Heart right ventricle (tissue), 16 donors: ENCODE data around the gene KCNMB4. TPM values are rescaled to one million over a fixed set of nuclear protein-coding genes. Genes with fewer than 3 reads are reported as not detected.

Source experiments
- ATAC-seq, 8 donors: fragments of 200-7000 bp; cut with Tn5 transposase; one replicate each; pipeline ENCODE4 v1.9.1; 2020; ENCODE audit warnings: mild to moderate bottlenecking in 8 of 8, moderate library complexity in 8 of 8, moderate number of reproducible peaks in 1 of 8
- DNase-seq, 2 donors: peaks; one replicate each; pipeline ENCODE4 v3.0.0-alpha.2; 2020
- H3K27ac ChIP-seq, 10 donors: fragments of 200-600 bp; sonication (generic) in 2 of 10; one replicate each; pipeline versions ENCODE4 v1.5.0 to v1.8.0; 2020 to 2022; ENCODE audit warnings: mild to moderate bottlenecking in 3 of 10
- H3K27me3 ChIP-seq, 7 donors: fragments of 200-600 bp; one replicate each; pipeline ENCODE4 v1.8.0; 2021 to 2022; ENCODE audit warnings: mild to moderate bottlenecking in 2 of 7
- H3K36me3 ChIP-seq, 9 donors: fragments of 200-600 bp; sonication (generic) in 1 of 9; one replicate each; pipeline versions ENCODE4 v1.5.0 to v1.8.0; 2020 to 2022; ENCODE audit warnings: mild to moderate bottlenecking in 2 of 9
- H3K4me1 ChIP-seq, 9 donors: fragments of 200-600 bp; sonication (generic) in 1 of 9; one replicate each; pipeline versions ENCODE4 v1.5.0 to v1.8.0; 2020 to 2022; ENCODE audit warnings: mild to moderate bottlenecking in 4 of 9
- H3K4me3 ChIP-seq, 10 donors: fragments of 200-600 bp; sonication (generic) in 2 of 10; one replicate each; pipeline versions ENCODE4 v1.5.0 to v1.8.0; 2020 to 2022; ENCODE audit warnings: mild to moderate bottlenecking in 7 of 10, moderate library complexity in 2 of 10
- H3K9me3 ChIP-seq, 11 donors: fragments of 200-600 bp in 10 of 11; sonication (generic) in 2 of 11; one replicate each; pipeline versions ENCODE4 v1.5.0 to v1.8.0; 2013 to 2022; ENCODE audit warnings: mild to moderate bottlenecking in 2 of 11, control low read depth in 1 of 11, moderate library complexity in 1 of 11
- WGBS, 2 donors: extraction: QIAGEN DNeasy Blood & Tissue Kit; methylation state at CpG; one replicate each; pipeline ENCODE4 v1.1.7; 2013; ENCODE audit warnings: inconsistent platforms in 1 of 2; 5-methylcytosine and 5-hydroxymethylcytosine counted together
- intact Hi-C, 10 donors: fragments of 100-400 bp; cut with DNase I; formaldehyde crosslinking; loops; one replicate each; pipeline versions ENCODE4 v1.11.1 to v1.14.2; 2022
- polyA plus RNA-seq, 2 donors: library from polyadenylated mRNA; stranded (reverse); fragments of 200-250 nt; gene quantifications; one replicate each; pipeline ENCODE4 v1.2.3, GENCODE V29; 2013
- total RNA-seq, 10 donors: library from RNA; stranded (reverse); fragmentation: NEBNext Ultra II Directional in 3 of 10; extraction: Animal tissue kit (Norgen Biotek cat#: 25700) in 3 of 10; gene quantifications; one replicate each; pipeline versions ENCODE4 v1.2.1 to v1.2.4, GENCODE V29; 2021 to 2023
- TF ChIP-seq, protein P1 (sequence below), 9 donors: fragments of 200-600 bp; sonication (generic) in 2 of 9; IDR thresholded peaks; one replicate each; pipeline versions ENCODE4 v1.5.0 to v1.8.0; 2021 to 2022; ENCODE audit warnings: antibody characterized with exemption in 9 of 9, mild to moderate bottlenecking in 5 of 9, moderate library complexity in 1 of 9
- donor health status: Arrhythmogenic right ventricular cardiomyopathy.
- donor health status: ischemic (EF 13 %, LVEDD 7.1; RV severe dilation, severe dysfunction).
- donor health status: healthy with polysubstance abuse.
- donor health status: DM: no; HTN: yes; CAD: no.
- donor health status: DM: no; HTN: no; CAD: no.
- donor health status: ischemic (EF 25% LVEDD 6.9; RV normal size, moderate dysfunction).
- donor health status: ischemic (EF 25% LVEDD 5.7; RV mildly dilated, moderate dysfunction).
- donor health status: healthy.
- donor health status: DM: yes; HTN: yes; CAD: no.
- donor health status: Ischemic cardiomyopathy.
- donor health status: ischemic (EF 35%, LVEDD 5.7; RV mildly dilated, moderate dysfunction).
- donor health status: nonischemic (EF 11% LVEDD 7.7; RV severe dilation, severe dysfunction).
- donor health status: DM: yes; HTN: yes; CAD: no.
- donor health status: PGD.
- donor health status: ischemic (EF 29% LVEDD 5.4; RV normal size, mild dysfunction).
- donor health status: nonischemic (EF 23%, LVEDD 6.1; RV moderate dilation, normal function).

KCNMB4 gene
- total and polyA plus RNA-seq, 12 donors: 1.2 to 3.8 (median 2.0) TPM

DNA sequence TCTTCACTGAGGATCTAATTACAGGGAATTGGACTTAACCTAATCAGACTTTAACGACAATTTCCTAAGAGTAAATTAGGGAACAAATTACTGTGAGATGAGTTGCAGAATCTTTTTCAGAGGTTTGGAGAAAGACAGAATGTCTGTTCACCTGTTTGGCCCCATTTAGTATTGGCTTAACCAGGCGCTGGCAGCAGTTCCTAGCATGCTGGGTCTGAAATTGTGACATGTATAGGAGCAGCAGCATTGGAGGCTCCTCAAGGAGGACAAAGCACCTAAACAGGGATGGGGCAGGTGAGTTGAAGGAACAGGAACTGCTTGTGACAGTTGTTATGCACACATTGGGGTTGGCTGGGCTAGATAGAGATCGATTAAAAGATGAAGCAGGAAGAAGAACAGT lies 51.0 kb downstream of the KCNMB4 start:
- intact Hi-C loops: no loop called here
- Histone ChIP-seq H3K27ac (no peak overlapping the region), H3K4me3 (no peak overlapping the region), H3K27me3 (no peaks in the 10 kb centered on the region), H3K36me3 (no peaks in the 10 kb centered on the region), H3K4me1 (no peaks in the 10 kb centered on the region), H3K9me3 (peaks cover 0 to 5% (median 0%) of the 10 kb centered on the region in 11 donors)
- ATAC-seq: no peak
- TF ChIP-seq, protein P1, sequence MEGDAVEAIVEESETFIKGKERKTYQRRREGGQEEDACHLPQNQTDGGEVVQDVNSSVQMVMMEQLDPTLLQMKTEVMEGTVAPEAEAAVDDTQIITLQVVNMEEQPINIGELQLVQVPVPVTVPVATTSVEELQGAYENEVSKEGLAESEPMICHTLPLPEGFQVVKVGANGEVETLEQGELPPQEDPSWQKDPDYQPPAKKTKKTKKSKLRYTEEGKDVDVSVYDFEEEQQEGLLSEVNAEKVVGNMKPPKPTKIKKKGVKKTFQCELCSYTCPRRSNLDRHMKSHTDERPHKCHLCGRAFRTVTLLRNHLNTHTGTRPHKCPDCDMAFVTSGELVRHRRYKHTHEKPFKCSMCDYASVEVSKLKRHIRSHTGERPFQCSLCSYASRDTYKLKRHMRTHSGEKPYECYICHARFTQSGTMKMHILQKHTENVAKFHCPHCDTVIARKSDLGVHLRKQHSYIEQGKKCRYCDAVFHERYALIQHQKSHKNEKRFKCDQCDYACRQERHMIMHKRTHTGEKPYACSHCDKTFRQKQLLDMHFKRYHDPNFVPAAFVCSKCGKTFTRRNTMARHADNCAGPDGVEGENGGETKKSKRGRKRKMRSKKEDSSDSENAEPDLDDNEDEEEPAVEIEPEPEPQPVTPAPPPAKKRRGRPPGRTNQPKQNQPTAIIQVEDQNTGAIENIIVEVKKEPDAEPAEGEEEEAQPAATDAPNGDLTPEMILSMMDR (IDR thresholded peaks at IDR 0.05): no peak
- 96 to 98% methylated on average over 3 of the region's 3 CpGs for WGBS, 2 donors
- DNase-seq: no peak

DNA sequence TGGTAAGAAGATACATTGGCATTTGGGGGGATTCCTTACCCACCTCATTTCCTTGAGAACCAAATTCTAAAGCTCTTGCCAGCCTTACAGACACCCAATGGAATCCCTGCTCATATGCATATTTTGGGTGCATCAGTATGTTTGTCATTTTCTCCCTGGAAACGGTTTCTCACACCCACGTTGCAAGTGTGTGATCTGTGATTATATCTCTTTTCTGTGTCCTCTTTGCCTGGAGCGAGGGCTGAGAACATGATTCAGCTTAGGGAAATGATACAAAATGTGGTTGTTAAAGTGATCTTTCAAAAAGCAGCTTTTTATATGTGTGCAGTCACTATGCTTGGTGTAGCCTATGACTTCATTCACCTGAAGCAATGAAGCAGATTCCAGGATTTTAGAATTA lies 52.0 kb downstream of the KCNMB4 start:
- no peaks in the 10 kb centered on the region for H3K4me1 ChIP-seq
- no peaks in the 10 kb centered on the region for H3K27me3 ChIP-seq
- H3K9me3 ChIP-seq: peaks cover 0 to 5% (median 0%) of the 10 kb centered on the region in 11 donors
- TF ChIP-seq, protein P1 (IDR thresholded peaks at IDR 0.05): no peak
- 85 to 88% methylated on average over 3 of the region's 3 CpGs for WGBS, 2 donors
- intact Hi-C loops: no loop called here
- H3K27ac ChIP-seq: no peak overlapping the region
- no peak for ATAC-seq
- no peak overlapping the region for H3K4me3 ChIP-seq
- no peaks in the 10 kb centered on the region for H3K36me3 ChIP-seq
- DNase-seq: no peak

DNA sequence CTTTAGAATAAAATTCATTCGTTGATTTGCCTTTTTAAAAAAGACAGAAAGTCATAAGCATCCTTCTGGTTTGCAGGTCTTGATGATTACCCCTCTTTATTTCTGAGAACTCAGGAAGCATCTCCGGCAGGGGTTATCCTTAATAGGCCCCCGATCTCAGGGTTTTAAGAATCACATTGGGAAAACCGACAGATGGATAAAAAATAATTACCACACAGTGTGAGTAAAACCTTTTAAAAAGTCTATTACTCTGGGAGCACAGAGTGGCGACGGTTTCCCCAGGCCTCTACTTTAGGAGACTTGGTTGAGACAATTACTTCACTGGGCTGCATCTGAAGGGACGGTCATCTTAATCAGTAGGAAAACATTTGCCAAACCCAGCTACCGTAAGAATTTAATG lies 56.5 kb downstream of the KCNMB4 start:
- DNase-seq (no peak), ATAC-seq (no peak)
- H3K27ac ChIP-seq: no peak overlapping the region
- no peaks in the 10 kb centered on the region for H3K36me3 ChIP-seq
- no peak overlapping the region for H3K4me3 ChIP-seq
- TF ChIP-seq, protein P1 (IDR thresholded peaks at IDR 0.05): no peak
- no peaks in the 10 kb centered on the region for H3K27me3 ChIP-seq
- H3K4me1 ChIP-seq: no peaks in the 10 kb centered on the region
- H3K9me3 ChIP-seq: peaks cover 0 to 5% (median 0%) of the 10 kb centered on the region in 11 donors
- intact Hi-C loops: no loop called here
- 93% methylated on average over 8 of the region's 8 CpGs for WGBS, 2 donors

DNA sequence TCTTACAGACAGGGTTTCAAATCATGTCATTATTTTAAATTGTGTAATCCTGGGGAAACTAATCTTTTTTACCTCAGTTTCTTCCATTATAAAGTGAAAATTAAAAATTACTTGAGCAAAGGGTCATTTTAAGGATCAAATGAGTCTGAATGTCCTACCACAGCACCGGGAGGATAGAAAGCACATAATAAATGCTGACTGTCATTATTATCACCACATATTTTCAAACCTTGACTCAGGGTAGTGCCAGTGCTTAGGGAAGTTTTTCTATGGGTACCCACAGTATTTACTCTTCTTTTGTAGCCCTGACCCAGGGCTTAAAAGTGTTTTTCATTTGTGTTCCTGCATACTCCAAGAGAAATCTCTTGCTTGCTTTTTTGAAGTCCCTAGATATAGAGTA lies 60.5 kb downstream of the KCNMB4 start:
- Histone ChIP-seq H3K36me3 (peaks cover 0 to 4% (median 0%) of the 10 kb centered on the region in 9 donors), H3K4me3 (no peak overlapping the region), H3K27me3 (no peaks in the 10 kb centered on the region), H3K27ac (no peak overlapping the region), H3K9me3 (no peaks in the 10 kb centered on the region), H3K4me1 (no peaks in the 10 kb centered on the region)
- TF ChIP-seq, protein P1 (IDR thresholded peaks at IDR 0.05): no peak
- intact Hi-C loops: no loop called here
- ATAC-seq (no peak), DNase-seq (no peak)
- 81 to 86% methylated on average over 1 of the region's 1 CpG for WGBS, 2 donors
